ENCODE data around the gene PIP5KL1.

Gene PIP5KL1

GRCh38 chr9:127930231-127931091 lies at the start of gene PIP5KL1:
TSS of gene PIP5KL1 (minus strand) at chr9:127930777. CDS start at chr9:127930752, 25 bp downstream.
- peak; percentile 95 for DNase-seq (ENCODE audit: low read depth, low spot score)

GRCh38 chr9:127980060-127980705 lies 49.6 kb upstream of the PIP5KL1 start:
- peak; percentile 63 for DNase-seq (ENCODE audit: low read depth, low spot score)

- peak; percentile 68 for DNase-seq (ENCODE audit: low read depth, low spot score)
Measured at GRCh38 chr9:127979333-127980059, 48.9 kb upstream of the PIP5KL1 start.

- no peak for DNase-seq (ENCODE audit: low read depth, low spot score)
Measured at GRCh38 chr9:127979015-127979332, 48.4 kb upstream of the PIP5KL1 start.

- DNase-seq (ENCODE audit: low read depth, low spot score): peak; percentile 90
Measured at GRCh38 chr9:127977884-127978647, 47.5 kb upstream of the PIP5KL1 start.

- no peak for DNase-seq (ENCODE audit: low read depth, low spot score)
Measured at GRCh38 chr9:127977009-127977883, 46.7 kb upstream of the PIP5KL1 start.

GRCh38 chr9:127976498-127976897 lies 45.9 kb upstream of the PIP5KL1 start:
- no peak for DNase-seq (ENCODE audit: low read depth, low spot score)

GRCh38 chr9:127975376-127976315 lies 45.1 kb upstream of the PIP5KL1 start:
- DNase-seq (ENCODE audit: low read depth, low spot score): no peak

- peak; percentile 69 for DNase-seq (ENCODE audit: low read depth, low spot score)
Measured at GRCh38 chr9:127974769-127975261, 44.2 kb upstream of the PIP5KL1 start.

- DNase-seq (ENCODE audit: low read depth, low spot score): no peak
Measured at GRCh38 chr9:127974001-127974768, 43.6 kb upstream of the PIP5KL1 start.

- DNase-seq (ENCODE audit: low read depth, low spot score): no peak
Measured at GRCh38 chr9:127973169-127974000, 42.8 kb upstream of the PIP5KL1 start.

- no peak for DNase-seq (ENCODE audit: low read depth, low spot score)
Measured at GRCh38 chr9:127972236-127972871, 41.8 kb upstream of the PIP5KL1 start.

GRCh38 chr9:127971357-127972235 lies 41.0 kb upstream of the PIP5KL1 start:
- no peak for DNase-seq (ENCODE audit: low read depth, low spot score)

GRCh38 chr9:127970401-127971313 lies 40.1 kb upstream of the PIP5KL1 start:
- no peak for DNase-seq (ENCODE audit: low read depth, low spot score)

Data from astrocyte of the hippocampus (primary cell).